ENCODE results near the gene CAPN10.
A peak's percentile ranks its signal among the peaks of the same experiment; 100 is the strongest.

The CAPN10 gene

GRCh38 chr2:240643811-240644150, 57.2 kb downstream of the CAPN10 start:
- no peaks in the 10 kb centered on the region for H3K9me3 ChIP-seq (ENCODE audit: severe bottlenecking)
- H3K4me3 ChIP-seq (ENCODE audit: low read depth, low read length) = no peak overlapping the region
- peaks cover 10% of the 10 kb centered on the region for H3K27me3 ChIP-seq (ENCODE audit: insufficient read depth, low read depth, severe bottlenecking)
- no peak for TF ChIP-seq CTCF (IDR thresholded peaks at IDR 0.05; ENCODE audit: low read depth, low read length)
- no peaks in the 10 kb centered on the region for H3K36me3 ChIP-seq
- H3K27ac ChIP-seq = no peak overlapping the region
- no peak for DNase-seq

- DNase-seq = peak; percentile 43
- TF ChIP-seq CTCF (IDR thresholded peaks at IDR 0.05; ENCODE audit: low read depth, low read length) = no peak
- no peaks in the 10 kb centered on the region for H3K36me3 ChIP-seq
- no peaks in the 10 kb centered on the region for H3K9me3 ChIP-seq (ENCODE audit: severe bottlenecking)
- H3K27me3 ChIP-seq (ENCODE audit: insufficient read depth, low read depth, severe bottlenecking) = peaks cover 6% of the 10 kb centered on the region
- no peak overlapping the region for H3K4me3 ChIP-seq (ENCODE audit: low read depth, low read length)
- no peak overlapping the region for H3K27ac ChIP-seq
Measured at GRCh38 chr2:240644171-240644651, 57.7 kb downstream of the CAPN10 start.

- H3K9me3 ChIP-seq (ENCODE audit: severe bottlenecking) = no peaks in the 10 kb centered on the region
- H3K36me3 ChIP-seq = no peaks in the 10 kb centered on the region
- H3K27ac ChIP-seq = no peak overlapping the region
- no peak overlapping the region for H3K4me3 ChIP-seq (ENCODE audit: low read depth, low read length)
- no peaks in the 10 kb centered on the region for H3K27me3 ChIP-seq (ENCODE audit: insufficient read depth, low read depth, severe bottlenecking)
- DNase-seq = no peak
- peak; percentile 19; the same call in 1 of the 2 replicates for TF ChIP-seq CTCF (IDR thresholded peaks at IDR 0.05; ENCODE audit: low read depth, low read length)
Measured at GRCh38 chr2:240644859-240645301, 58.3 kb downstream of the CAPN10 start.

GRCh38 chr2:240645346-240645745, 58.8 kb downstream of the CAPN10 start:
- Histone ChIP-seq H3K27ac (no peak overlapping the region), H3K36me3 (no peaks in the 10 kb centered on the region), H3K27me3 (ENCODE audit: insufficient read depth, low read depth, severe bottlenecking) (no peaks in the 10 kb centered on the region), H3K4me3 (ENCODE audit: low read depth, low read length) (no peak overlapping the region), H3K9me3 (ENCODE audit: severe bottlenecking) (no peaks in the 10 kb centered on the region)
- TF ChIP-seq CTCF (IDR thresholded peaks at IDR 0.05; ENCODE audit: low read depth, low read length) = no peak
- no peak for DNase-seq

GRCh38 chr2:240645801-240646175, 59.3 kb downstream of the CAPN10 start:
- no peak for TF ChIP-seq CTCF (IDR thresholded peaks at IDR 0.05; ENCODE audit: low read depth, low read length)
- H3K4me3 ChIP-seq (ENCODE audit: low read depth, low read length) = no peak overlapping the region
- H3K27me3 ChIP-seq (ENCODE audit: insufficient read depth, low read depth, severe bottlenecking) = no peaks in the 10 kb centered on the region
- H3K36me3 ChIP-seq = no peaks in the 10 kb centered on the region
- no peaks in the 10 kb centered on the region for H3K9me3 ChIP-seq (ENCODE audit: severe bottlenecking)
- no peak for DNase-seq
- H3K27ac ChIP-seq = no peak overlapping the region

- DNase-seq = no peak
- Histone ChIP-seq H3K27me3 (ENCODE audit: insufficient read depth, low read depth, severe bottlenecking) (no peaks in the 10 kb centered on the region), H3K9me3 (ENCODE audit: severe bottlenecking) (no peaks in the 10 kb centered on the region), H3K27ac (no peak overlapping the region), H3K4me3 (ENCODE audit: low read depth, low read length) (no peak overlapping the region), H3K36me3 (no peaks in the 10 kb centered on the region)
- no peak for TF ChIP-seq CTCF (IDR thresholded peaks at IDR 0.05; ENCODE audit: low read depth, low read length)
Measured at GRCh38 chr2:240646176-240646899, 59.8 kb downstream of the CAPN10 start.
